GM10266 (cell line): ENCODE data around the gene ALKBH3.

Source experiments
- DNase-seq: peaks from one replicate; pipeline ENCODE4 v3.0.0; 2012; ENCODE audit errors: extremely low spot score
- CTCF ChIP-seq: IDR thresholded peaks from 2 replicates; pipeline ENCODE4 v1.5.1; 2012; ENCODE audit warnings: mild to moderate bottlenecking, low read depth; ENCODE audit not compliant: control insufficient read depth, insufficient read depth; ENCODE audit errors: missing control alignments

ALKBH3 gene

GRCh38 chr11:43963279-43963620 is 82.6 kb downstream of the ALKBH3 start:
- DNase-seq: no peak
- TF ChIP-seq CTCF: no peak

- TF ChIP-seq CTCF: no peak
- DNase-seq: no peak
Observed at GRCh38 chr11:43967661-43968060, 87.0 kb downstream of the ALKBH3 start.

GRCh38 chr11:43968719-43969118 is 88.1 kb downstream of the ALKBH3 start:
- no peak for TF ChIP-seq CTCF
- DNase-seq: no peak

GRCh38 chr11:43969543-43969942 is 88.9 kb downstream of the ALKBH3 start:
- DNase-seq: no peak
- no peak for TF ChIP-seq CTCF
